IPS-20b (cell line): ENCODE measurements around the gene PRG2.

Experiments used
- H3K27ac ChIP-seq: one replicate; pipeline ENCODE4 v1.5.1; 2013; ENCODE audit warnings: low read length
- H3K27me3 ChIP-seq: 2 replicates; pipeline ENCODE4 v1.6.1; 2013; ENCODE audit warnings: mild to moderate bottlenecking, low read length, inconsistent platforms; ENCODE audit not compliant: insufficient read depth
- H3K36me3 ChIP-seq: 2 replicates; pipeline ENCODE4 v1.6.1; 2013; ENCODE audit warnings: low read depth, mild to moderate bottlenecking, inconsistent platforms, low read length, moderate library complexity; ENCODE audit not compliant: insufficient read depth
- H3K4me1 ChIP-seq: 2 replicates; pipeline ENCODE4 v1.6.1; 2013; ENCODE audit warnings: mild to moderate bottlenecking, control low read depth, inconsistent platforms, low read length, moderate library complexity; ENCODE audit not compliant: insufficient read depth
- H3K4me3 ChIP-seq: 2 replicates; pipeline ENCODE4 v1.5.1; 2013; ENCODE audit warnings: mild to moderate bottlenecking, low read length, inconsistent platforms
- H3K9ac ChIP-seq: 2 replicates; pipeline ENCODE4 v1.6.1; 2013; ENCODE audit warnings: low read depth, mild to moderate bottlenecking, inconsistent platforms, low read length, moderate library complexity
- H3K9me3 ChIP-seq: 2 replicates; pipeline ENCODE4 v1.6.1; 2013; ENCODE audit warnings: mild to moderate bottlenecking, low read depth, low read length, inconsistent platforms; ENCODE audit not compliant: insufficient read depth

PRG2 gene

GRCh38 chr11:57416436-57416835, 26.0 kb upstream of the PRG2 start:
- Histone ChIP-seq H3K4me3 (no peak overlapping the region), H3K9me3 (no peaks in the 10 kb centered on the region), H3K4me1 (no peaks in the 10 kb centered on the region), H3K27me3 (no peaks in the 10 kb centered on the region), H3K36me3 (peaks cover 72% of the 10 kb centered on the region), H3K9ac (no peak overlapping the region), H3K27ac (no peak overlapping the region)

GRCh38 chr11:57414612-57415212, 24.3 kb upstream of the PRG2 start:
- Histone ChIP-seq H3K36me3 (peaks cover 72% of the 10 kb centered on the region), H3K27me3 (no peaks in the 10 kb centered on the region), H3K4me1 (no peaks in the 10 kb centered on the region), H3K4me3 (no peak overlapping the region), H3K9me3 (no peaks in the 10 kb centered on the region), H3K27ac (no peak overlapping the region), H3K9ac (no peak overlapping the region)

- no peaks in the 10 kb centered on the region for H3K4me1 ChIP-seq
- no peaks in the 10 kb centered on the region for H3K9me3 ChIP-seq
- no peak overlapping the region for H3K9ac ChIP-seq
- H3K27me3 ChIP-seq: no peaks in the 10 kb centered on the region
- H3K4me3 ChIP-seq: no peak overlapping the region
- no peak overlapping the region for H3K27ac ChIP-seq
- peaks cover 82% of the 10 kb centered on the region for H3K36me3 ChIP-seq
Observed at GRCh38 chr11:57413681-57414080, 23.2 kb upstream of the PRG2 start.

GRCh38 chr11:57410287-57410686, 19.8 kb upstream of the PRG2 start:
- H3K4me3 ChIP-seq: no peak overlapping the region
- no peaks in the 10 kb centered on the region for H3K4me1 ChIP-seq
- H3K27me3 ChIP-seq: no peaks in the 10 kb centered on the region

GRCh38 chr11:57409321-57410100, 19.1 kb upstream of the PRG2 start:
- Histone ChIP-seq H3K4me3 (no peak overlapping the region), H3K27me3 (no peaks in the 10 kb centered on the region), H3K36me3 (peaks cover 62% of the 10 kb centered on the region), H3K9ac (no peak overlapping the region), H3K9me3 (no peaks in the 10 kb centered on the region), H3K4me1 (no peaks in the 10 kb centered on the region), H3K27ac (no peak overlapping the region)

More at GRCh38 chr11:57410287-57410686, 19.8 kb upstream of the PRG2 start:
- Histone ChIP-seq H3K9me3 (no peaks in the 10 kb centered on the region), H3K9ac (no peak overlapping the region), H3K27ac (no peak overlapping the region), H3K36me3 (peaks cover 70% of the 10 kb centered on the region)

- H3K4me3 ChIP-seq: no peak overlapping the region
- H3K4me1 ChIP-seq: no peaks in the 10 kb centered on the region
- peaks cover 56% of the 10 kb centered on the region for H3K36me3 ChIP-seq
- no peaks in the 10 kb centered on the region for H3K9me3 ChIP-seq
- H3K27me3 ChIP-seq: no peaks in the 10 kb centered on the region
- no peak overlapping the region for H3K27ac ChIP-seq
- no peak overlapping the region for H3K9ac ChIP-seq
Observed at GRCh38 chr11:57408771-57409170, 18.3 kb upstream of the PRG2 start.

GRCh38 chr11:57407941-57408475, 17.6 kb upstream of the PRG2 start:
- H3K9me3 ChIP-seq: no peaks in the 10 kb centered on the region
- no peak overlapping the region for H3K27ac ChIP-seq
- H3K4me1 ChIP-seq: no peaks in the 10 kb centered on the region
- H3K27me3 ChIP-seq: no peaks in the 10 kb centered on the region
- H3K9ac ChIP-seq: no peak overlapping the region
- H3K4me3 ChIP-seq: no peak overlapping the region
- peaks cover 49% of the 10 kb centered on the region for H3K36me3 ChIP-seq

GRCh38 chr11:57407010-57407920, 16.8 kb upstream of the PRG2 start:
- Histone ChIP-seq H3K9me3 (no peaks in the 10 kb centered on the region), H3K4me3 (no peak overlapping the region), H3K27ac (no peak overlapping the region), H3K4me1 (no peaks in the 10 kb centered on the region), H3K36me3 (peaks cover 42% of the 10 kb centered on the region), H3K9ac (no peak overlapping the region), H3K27me3 (no peaks in the 10 kb centered on the region)

- no peaks in the 10 kb centered on the region for H3K9me3 ChIP-seq
- H3K36me3 ChIP-seq: peaks cover 42% of the 10 kb centered on the region
- no peak overlapping the region for H3K27ac ChIP-seq
- H3K27me3 ChIP-seq: no peaks in the 10 kb centered on the region
- no peaks in the 10 kb centered on the region for H3K4me1 ChIP-seq
- H3K4me3 ChIP-seq: no peak overlapping the region
- no peak overlapping the region for H3K9ac ChIP-seq
Observed at GRCh38 chr11:57406337-57406904, 16.0 kb upstream of the PRG2 start.

GRCh38 chr11:57405271-57405860, 14.9 kb upstream of the PRG2 start:
- no peaks in the 10 kb centered on the region for H3K4me1 ChIP-seq
- H3K27me3 ChIP-seq: no peaks in the 10 kb centered on the region
- H3K36me3 ChIP-seq: peaks cover 33% of the 10 kb centered on the region
- H3K9ac ChIP-seq: no peak overlapping the region
- no peak overlapping the region for H3K27ac ChIP-seq
- no peak overlapping the region for H3K4me3 ChIP-seq
- no peaks in the 10 kb centered on the region for H3K9me3 ChIP-seq

- no peak overlapping the region for H3K27ac ChIP-seq
- no peaks in the 10 kb centered on the region for H3K9me3 ChIP-seq
- peaks cover 19% of the 10 kb centered on the region for H3K36me3 ChIP-seq
- H3K9ac ChIP-seq: no peak overlapping the region
- no peak overlapping the region for H3K4me3 ChIP-seq
- no peaks in the 10 kb centered on the region for H3K4me1 ChIP-seq
- H3K27me3 ChIP-seq: peaks cover 2% of the 10 kb centered on the region; the same call in 1 of the 2 replicates
Observed at GRCh38 chr11:57403802-57404147, 13.3 kb upstream of the PRG2 start.
